Middle frontal gyrus (tissue), 1 donor: Measurements from ENCODE around the gene TTYH2.

Experiments
- DNase-seq: peaks from one replicate; pipeline ENCODE4 v3.0.0-alpha.2; 2015; ENCODE audit warnings: low spot score; ENCODE audit errors: extremely low spot score

TTYH2 gene

GRCh38 chr17:74233937-74234336, 20.6 kb downstream of the TTYH2 start:
- no peak for DNase-seq

GRCh38 chr17:74234486-74234885, 21.1 kb downstream of the TTYH2 start:
- DNase-seq, result no peak

- no peak for DNase-seq
Measured at GRCh38 chr17:74235040-74235581, 21.7 kb downstream of the TTYH2 start.

- no peak for DNase-seq
Measured at GRCh38 chr17:74235911-74236371, 22.6 kb downstream of the TTYH2 start.

GRCh38 chr17:74237321-74237720, 23.9 kb downstream of the TTYH2 start:
- DNase-seq, result no peak

GRCh38 chr17:74239172-74239571, 25.8 kb downstream of the TTYH2 start:
- no peak for DNase-seq

- DNase-seq, result no peak
Measured at GRCh38 chr17:74240618-74241205, 27.3 kb downstream of the TTYH2 start.

GRCh38 chr17:74241431-74241830, 28.1 kb downstream of the TTYH2 start:
- no peak for DNase-seq

GRCh38 chr17:74241847-74242246, 28.5 kb downstream of the TTYH2 start:
- DNase-seq, result no peak

- no peak for DNase-seq
Measured at GRCh38 chr17:74243013-74243755, 29.8 kb downstream of the TTYH2 start.

- no peak for DNase-seq
Measured at GRCh38 chr17:74244128-74244527, 30.8 kb downstream of the TTYH2 start.

GRCh38 chr17:74244548-74244947, 31.2 kb downstream of the TTYH2 start:
- peak; percentile 69 for DNase-seq

- DNase-seq, result peak; percentile 76
Measured at GRCh38 chr17:74245145-74245831, 31.9 kb downstream of the TTYH2 start.

GRCh38 chr17:74245871-74246270, 32.5 kb downstream of the TTYH2 start:
- no peak for DNase-seq

GRCh38 chr17:74249590-74250270, 36.4 kb downstream of the TTYH2 start:
- DNase-seq, result no peak

- no peak for DNase-seq
Measured at GRCh38 chr17:74250324-74250995, 37.1 kb downstream of the TTYH2 start.

- DNase-seq, result no peak
Measured at GRCh38 chr17:74251051-74251450, 37.7 kb downstream of the TTYH2 start.

GRCh38 chr17:74251569-74251968, 38.2 kb downstream of the TTYH2 start:
- DNase-seq, result no peak

GRCh38 chr17:74252211-74252610, 38.8 kb downstream of the TTYH2 start:
- no peak for DNase-seq

- DNase-seq, result no peak
Measured at GRCh38 chr17:74253036-74253435, 39.7 kb downstream of the TTYH2 start.

GRCh38 chr17:74257311-74257710, 43.9 kb downstream of the TTYH2 start:
- DNase-seq, result no peak
